Measurements from ENCODE around the gene HLA-A. TPM values are rescaled to one million over a fixed set of nuclear protein-coding genes. Genes with fewer than 3 reads are reported as not detected.

The HLA-A gene
- total and polyA plus RNA-seq, 11 donors, result 263 to 1,581 (median 361) TPM

GRCh38 chr6:29943053-29943966 is 978 bp downstream of the HLA-A start:
- 19 to 69% (median 30%) methylated on average over 11 to 58 of the region's 58 CpGs for WGBS, 4 donors
- Histone ChIP-seq H3K36me3 (peaks cover 0 to 44% (median 6%) of the 10 kb centered on the region in 9 donors), H3K4me1 (peaks cover 0 to 35% (median 0%) of the 10 kb centered on the region in 12 donors), H3K9me3 (no peaks in the 10 kb centered on the region), H3K4me3 (peak overlapping the region; percentile 53 to 92 (median 72)), H3K27me3 (no peaks in the 10 kb centered on the region), H3K27ac (peak overlapping the region in 11 of 12 donors; percentile 46 to 98 (median 89))
- intact Hi-C loops (cut with DNase I), result loop anchor here in 6 of 10 donors (2.0 to 5.0 kb wide), 4 partner anchors 21 to 56 kb away; no protein-coding TSS in a partner anchor
- ATAC-seq (peak in 2 of 4 donors; percentile 4 to 16), DNase-seq (peak in 1 of 5 donors; percentile 47)
- TF ChIP-seq, protein P1, sequence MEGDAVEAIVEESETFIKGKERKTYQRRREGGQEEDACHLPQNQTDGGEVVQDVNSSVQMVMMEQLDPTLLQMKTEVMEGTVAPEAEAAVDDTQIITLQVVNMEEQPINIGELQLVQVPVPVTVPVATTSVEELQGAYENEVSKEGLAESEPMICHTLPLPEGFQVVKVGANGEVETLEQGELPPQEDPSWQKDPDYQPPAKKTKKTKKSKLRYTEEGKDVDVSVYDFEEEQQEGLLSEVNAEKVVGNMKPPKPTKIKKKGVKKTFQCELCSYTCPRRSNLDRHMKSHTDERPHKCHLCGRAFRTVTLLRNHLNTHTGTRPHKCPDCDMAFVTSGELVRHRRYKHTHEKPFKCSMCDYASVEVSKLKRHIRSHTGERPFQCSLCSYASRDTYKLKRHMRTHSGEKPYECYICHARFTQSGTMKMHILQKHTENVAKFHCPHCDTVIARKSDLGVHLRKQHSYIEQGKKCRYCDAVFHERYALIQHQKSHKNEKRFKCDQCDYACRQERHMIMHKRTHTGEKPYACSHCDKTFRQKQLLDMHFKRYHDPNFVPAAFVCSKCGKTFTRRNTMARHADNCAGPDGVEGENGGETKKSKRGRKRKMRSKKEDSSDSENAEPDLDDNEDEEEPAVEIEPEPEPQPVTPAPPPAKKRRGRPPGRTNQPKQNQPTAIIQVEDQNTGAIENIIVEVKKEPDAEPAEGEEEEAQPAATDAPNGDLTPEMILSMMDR (IDR thresholded peaks at IDR 0.05), result no peak
- no peak for TF ChIP-seq POLR2A (IDR thresholded peaks at IDR 0.05)

DNA sequence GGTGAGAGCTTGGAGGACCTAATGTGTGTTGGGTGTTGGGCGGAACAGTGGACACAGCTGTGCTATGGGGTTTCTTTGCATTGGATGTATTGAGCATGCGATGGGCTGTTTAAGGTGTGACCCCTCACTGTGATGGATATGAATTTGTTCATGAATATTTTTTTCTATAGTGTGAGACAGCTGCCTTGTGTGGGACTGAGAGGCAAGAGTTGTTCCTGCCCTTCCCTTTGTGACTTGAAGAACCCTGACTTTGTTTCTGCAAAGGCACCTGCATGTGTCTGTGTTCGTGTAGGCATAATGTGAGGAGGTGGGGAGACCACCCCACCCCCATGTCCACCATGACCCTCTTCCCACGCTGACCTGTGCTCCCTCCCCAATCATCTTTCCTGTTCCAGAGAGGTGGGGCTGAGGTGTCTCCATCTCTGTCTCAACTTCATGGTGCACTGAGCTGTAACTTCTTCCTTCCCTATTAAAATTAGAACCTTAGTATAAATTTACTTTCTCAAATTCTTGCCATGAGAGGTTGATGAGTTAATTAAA is 3.0 kb downstream of the HLA-A start:
- TF ChIP-seq POLR2A (IDR thresholded peaks at IDR 0.05), result no peak
- TF ChIP-seq, protein P1 (IDR thresholded peaks at IDR 0.05), result no peak
- no peaks in the 10 kb centered on the region for H3K9me3 ChIP-seq
- no peaks in the 10 kb centered on the region for H3K27me3 ChIP-seq
- DNase-seq, result no peak
- H3K4me1 ChIP-seq, result peaks cover 0 to 35% (median 0%) of the 10 kb centered on the region in 12 donors
- no peak for ATAC-seq
- intact Hi-C loops (cut with DNase I), result no loop called here
- H3K27ac ChIP-seq, result no peak overlapping the region
- H3K4me3 ChIP-seq, result peak overlapping the region in 5 of 12 donors; percentile 29 to 82 (median 72)
- 60 to 83% (median 67%) methylated on average over 4 of the region's 4 CpGs for WGBS, 4 donors
- H3K36me3 ChIP-seq, result peaks cover 0 to 56% (median 9%) of the 10 kb centered on the region in 9 donors

- Histone ChIP-seq H3K4me1 (peaks cover 0 to 24% (median 0%) of the 10 kb centered on the region in 12 donors), H3K27me3 (no peaks in the 10 kb centered on the region), H3K27ac (no peak overlapping the region), H3K4me3 (no peak overlapping the region), H3K36me3 (peaks cover 0 to 56% (median 9%) of the 10 kb centered on the region in 9 donors), H3K9me3 (no peaks in the 10 kb centered on the region)
- intact Hi-C loops (cut with DNase I), result no loop called here
- ATAC-seq (no peak), DNase-seq (no peak)
- WGBS, 4 donors, result 64 to 95% (median 73%) methylated on average over 6 of the region's 6 CpGs
- TF ChIP-seq POLR2A (IDR thresholded peaks at IDR 0.05), result no peak
- TF ChIP-seq, protein P1 (IDR thresholded peaks at IDR 0.05), result no peak
Measured at GRCh38 chr6:29946223-29947076, 4.1 kb downstream of the HLA-A start.

All from heart left ventricle (tissue), 16 donors.